Neural progenitor cell (in vitro differentiated cells): Measurements from ENCODE around the gene NAPB. TPM values are rescaled to one million over a fixed set of nuclear protein-coding genes. Genes with fewer than 3 reads are reported as not detected.

Experiments
- DNase-seq: peaks from one replicate; pipeline ENCODE4 v3.0.0-alpha.2; 2016; ENCODE audit warnings: low spot score
- H2AFZ ChIP-seq: fragments of 200-600 bp; sonication (generic); replicated peaks from 2 replicates; pipeline ENCODE4 v1.6.1; 2016; ENCODE audit warnings: antibody characterized with exemption
- H3F3A ChIP-seq: fragments of 200-600 bp; sonication (generic); 2 replicates; pipeline ENCODE4 v1.6.1; 2016; ENCODE audit warnings: antibody characterized with exemption, low read depth
- H3K27ac ChIP-seq: fragments of 200-600 bp; sonication (generic); 2 replicates; pipeline ENCODE4 v1.5.1; 2016; ENCODE audit warnings: mild to moderate bottlenecking
- H3K27me3 ChIP-seq: fragments of 200-600 bp; sonication (generic); 2 replicates; pipeline ENCODE4 v1.6.1; 2016; ENCODE audit warnings: mild to moderate bottlenecking, moderate library complexity
- H3K36me3 ChIP-seq: fragments of 200-600 bp; sonication (generic); 2 replicates; pipeline ENCODE4 v1.5.1; 2016
- H3K4me1 ChIP-seq: fragments of 200-600 bp; sonication (generic); 2 replicates; pipeline ENCODE4 v1.6.1; 2016; ENCODE audit warnings: mixed run types
- H3K4me2 ChIP-seq: fragments of 200-600 bp; sonication (generic); 2 replicates; pipeline ENCODE4 v1.6.1; 2016
- H3K4me3 ChIP-seq: fragments of 200-600 bp; sonication (generic); 2 replicates; pipeline ENCODE4 v1.5.1; 2016
- H3K79me2 ChIP-seq: fragments of 200-600 bp; sonication (generic); 2 replicates; pipeline ENCODE4 v1.6.1; 2016; ENCODE audit warnings: low read depth
- H3K9ac ChIP-seq: fragments of 200-600 bp; sonication (generic); 2 replicates; pipeline ENCODE4 v1.6.1; 2016
- H3K9me3 ChIP-seq: fragments of 200-600 bp; sonication (generic); 2 replicates; pipeline ENCODE4 v1.5.1; 2016; ENCODE audit warnings: low read depth
- H4K20me1 ChIP-seq: fragments of 200-600 bp; sonication (generic); 2 replicates; pipeline ENCODE4 v1.6.1; 2016; ENCODE audit warnings: low read depth
- H3K27ac Mint-ChIP-seq: 3 replicates; pipeline ENCODE4 v1.8.0; 2021; ENCODE audit warnings: mixed read lengths
- H3K27me3 Mint-ChIP-seq: 2 replicates; pipeline ENCODE4 v1.8.0; 2022; ENCODE audit warnings: low read depth, mild to moderate bottlenecking, inconsistent platforms, moderate library complexity, mixed read lengths; ENCODE audit not compliant: insufficient read depth
- H3K36me3 Mint-ChIP-seq: 3 replicates; pipeline ENCODE4 v1.8.0; 2021; ENCODE audit warnings: mixed read lengths
- H3K4me1 Mint-ChIP-seq: 3 replicates; pipeline ENCODE4 v1.8.0; 2021; ENCODE audit warnings: mixed read lengths
- H3K4me3 Mint-ChIP-seq: 3 replicates; pipeline ENCODE4 v1.8.0; 2021; ENCODE audit warnings: mild to moderate bottlenecking, moderate library complexity, mixed read lengths
- H3K9me3 Mint-ChIP-seq: 3 replicates; pipeline ENCODE4 v1.8.0; 2020; ENCODE audit warnings: mixed read lengths
- EZH2 ChIP-seq: fragments of 200-600 bp; sonication (generic); IDR thresholded peaks from 2 replicates; pipeline ENCODE4 v1.6.1; 2017; ENCODE audit warnings: antibody characterized with exemption, mild to moderate bottlenecking, moderate library complexity
- EZH2phosphoT487 ChIP-seq: fragments of 200-600 bp; sonication (generic); IDR thresholded peaks from 2 replicates; pipeline ENCODE4 v1.6.1; 2017; ENCODE audit warnings: antibody characterized with exemption
- total RNA-seq: library from RNA; depleted of rRNA; stranded (reverse); fragments of >200 nt; gene quantifications from 2 replicates; pipeline ENCODE4 v1.2.3, GENCODE V29; 2015; ENCODE audit warnings: low replicate concordance
- TF ChIP-seq, protein P1 (sequence below): fragments of 200-600 bp; sonication (generic); IDR thresholded peaks from 2 replicates; pipeline ENCODE4 v1.5.1; 2017; ENCODE audit warnings: antibody characterized with exemption, mild to moderate bottlenecking

Gene NAPB
- total RNA-seq, 1 donor from 2014 or later, result 23.8 TPM

DNA sequence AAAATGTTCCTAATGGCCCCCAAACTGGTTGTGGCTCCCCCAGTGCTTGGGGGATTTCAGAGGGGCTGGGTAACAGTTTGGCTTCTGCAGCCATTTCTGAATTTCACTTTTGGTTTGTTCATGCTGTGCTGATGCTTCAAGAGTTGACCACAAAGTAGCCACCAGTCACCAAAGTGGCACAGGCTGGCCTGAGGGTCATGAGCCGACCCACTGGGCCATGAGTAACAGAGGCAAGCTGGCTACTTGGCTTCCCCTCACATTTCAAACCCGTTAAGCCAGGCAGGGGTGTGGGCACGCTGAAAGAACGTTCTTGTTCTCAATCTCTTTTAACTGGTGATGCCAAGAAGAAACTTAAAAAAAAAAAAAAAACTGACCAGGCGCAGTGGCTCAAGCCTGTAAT lies 85.8 kb downstream of the NAPB start:
- H3K27me3 Mint-ChIP-seq, result peaks cover 2% of the 10 kb centered on the region

DNA sequence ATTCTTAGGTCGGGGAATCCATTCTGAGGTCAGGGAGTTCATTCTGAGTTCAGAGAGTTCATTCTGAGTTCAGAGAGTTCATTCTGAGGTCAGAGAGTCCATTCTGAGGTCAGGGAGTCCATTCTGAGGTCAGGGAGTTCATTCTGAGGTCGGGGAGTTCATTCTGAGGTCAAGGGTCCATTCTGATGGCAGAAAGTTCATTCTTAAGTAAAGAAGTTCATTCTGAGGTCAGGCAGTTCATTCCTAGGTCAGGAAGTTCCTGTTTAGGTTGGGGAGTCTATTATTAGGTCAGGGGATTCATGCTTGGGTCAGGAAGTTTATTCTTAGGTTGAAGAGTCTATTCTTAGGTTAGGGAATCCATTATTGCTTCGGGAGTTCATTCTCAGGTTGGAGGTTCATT lies 87.2 kb downstream of the NAPB start:
- Histone ChIP-seq H3K27ac (no peak overlapping the region), H3K27me3 (no peaks in the 10 kb centered on the region), H3K4me3 (no peak overlapping the region), H3K36me3 (no peaks in the 10 kb centered on the region), H3K9me3 (no peaks in the 10 kb centered on the region), H3K9ac (no peak overlapping the region), H3F3A (no peaks in the 10 kb centered on the region), H3K79me2 (no peaks in the 10 kb centered on the region), H3K4me2 (no peak overlapping the region), H3K4me1 (peaks cover 6% of the 10 kb centered on the region), H4K20me1 (no peaks in the 10 kb centered on the region), H2AFZ (no peak overlapping the region)
- TF ChIP-seq EZH2phosphoT487, result no peak
- no peak for TF ChIP-seq EZH2
- TF ChIP-seq, protein P1, sequence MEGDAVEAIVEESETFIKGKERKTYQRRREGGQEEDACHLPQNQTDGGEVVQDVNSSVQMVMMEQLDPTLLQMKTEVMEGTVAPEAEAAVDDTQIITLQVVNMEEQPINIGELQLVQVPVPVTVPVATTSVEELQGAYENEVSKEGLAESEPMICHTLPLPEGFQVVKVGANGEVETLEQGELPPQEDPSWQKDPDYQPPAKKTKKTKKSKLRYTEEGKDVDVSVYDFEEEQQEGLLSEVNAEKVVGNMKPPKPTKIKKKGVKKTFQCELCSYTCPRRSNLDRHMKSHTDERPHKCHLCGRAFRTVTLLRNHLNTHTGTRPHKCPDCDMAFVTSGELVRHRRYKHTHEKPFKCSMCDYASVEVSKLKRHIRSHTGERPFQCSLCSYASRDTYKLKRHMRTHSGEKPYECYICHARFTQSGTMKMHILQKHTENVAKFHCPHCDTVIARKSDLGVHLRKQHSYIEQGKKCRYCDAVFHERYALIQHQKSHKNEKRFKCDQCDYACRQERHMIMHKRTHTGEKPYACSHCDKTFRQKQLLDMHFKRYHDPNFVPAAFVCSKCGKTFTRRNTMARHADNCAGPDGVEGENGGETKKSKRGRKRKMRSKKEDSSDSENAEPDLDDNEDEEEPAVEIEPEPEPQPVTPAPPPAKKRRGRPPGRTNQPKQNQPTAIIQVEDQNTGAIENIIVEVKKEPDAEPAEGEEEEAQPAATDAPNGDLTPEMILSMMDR, result no peak
- H3K4me3 Mint-ChIP-seq, result no peak overlapping the region
- H3K27ac Mint-ChIP-seq, result no peak overlapping the region
- peaks cover 2% of the 10 kb centered on the region for H3K27me3 Mint-ChIP-seq
- H3K9me3 Mint-ChIP-seq, result no peaks in the 10 kb centered on the region
- no peak for DNase-seq
- H3K4me1 Mint-ChIP-seq, result no peaks in the 10 kb centered on the region
- H3K36me3 Mint-ChIP-seq, result no peaks in the 10 kb centered on the region

More for the DNA sequence above, 85.8 kb downstream of the NAPB start:
- Histone ChIP-seq H3K4me3 (no peak overlapping the region), H2AFZ (no peak overlapping the region), H3K27ac (no peak overlapping the region), H3K9me3 (no peaks in the 10 kb centered on the region), H3K4me1 (peaks cover 6% of the 10 kb centered on the region), H3K27me3 (no peaks in the 10 kb centered on the region), H3K36me3 (no peaks in the 10 kb centered on the region), H3K9ac (no peak overlapping the region), H3K79me2 (no peaks in the 10 kb centered on the region), H3F3A (no peaks in the 10 kb centered on the region), H3K4me2 (no peak overlapping the region), H4K20me1 (no peaks in the 10 kb centered on the region)
- H3K27ac Mint-ChIP-seq, result no peak overlapping the region
- no peak overlapping the region for H3K4me3 Mint-ChIP-seq
- DNase-seq, result no peak
- TF ChIP-seq EZH2phosphoT487 (no peak), EZH2 (no peak)
- TF ChIP-seq, protein P1, result no peak
- peaks cover under 1% of the 10 kb centered on the region for H3K4me1 Mint-ChIP-seq
- H3K36me3 Mint-ChIP-seq, result no peaks in the 10 kb centered on the region
- H3K9me3 Mint-ChIP-seq, result no peaks in the 10 kb centered on the region

DNA sequence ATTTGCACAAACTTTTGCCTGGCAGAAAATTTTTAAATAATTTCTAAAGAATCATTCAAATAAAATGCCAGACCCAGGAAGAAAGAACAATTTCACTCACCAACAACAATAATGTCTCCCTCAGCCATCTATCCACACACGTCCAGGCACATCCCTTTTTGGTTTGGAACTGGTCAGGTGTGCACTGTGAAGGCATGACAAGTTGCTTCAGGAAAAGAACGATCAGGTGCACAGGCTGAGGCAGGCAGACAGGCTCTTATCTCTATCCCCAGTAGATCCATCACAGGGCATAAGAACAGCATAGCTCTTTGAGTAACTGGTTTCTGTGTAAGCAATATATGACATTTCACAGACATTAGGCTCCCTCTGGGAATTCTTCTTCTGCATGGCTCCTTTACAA lies 88.8 kb downstream of the NAPB start:
- Histone ChIP-seq H3K79me2 (no peaks in the 10 kb centered on the region), H3F3A (no peaks in the 10 kb centered on the region), H3K4me1 (peaks cover 6% of the 10 kb centered on the region), H3K4me3 (no peak overlapping the region), H4K20me1 (no peaks in the 10 kb centered on the region), H3K4me2 (no peak overlapping the region), H3K9me3 (no peaks in the 10 kb centered on the region), H2AFZ (no peak overlapping the region), H3K27ac (no peak overlapping the region), H3K27me3 (no peaks in the 10 kb centered on the region), H3K9ac (no peak overlapping the region), H3K36me3 (no peaks in the 10 kb centered on the region)
- no peak for DNase-seq
- Mint-ChIP-seq H3K27me3 (peaks cover 2% of the 10 kb centered on the region), H3K27ac (no peak overlapping the region), H3K9me3 (no peaks in the 10 kb centered on the region), H3K4me3 (no peak overlapping the region), H3K4me1 (no peaks in the 10 kb centered on the region), H3K36me3 (no peaks in the 10 kb centered on the region)
- no peak for TF ChIP-seq EZH2phosphoT487
- TF ChIP-seq EZH2, result no peak
- TF ChIP-seq, protein P1, result no peak
